Fibroblast of mammary gland (primary cell): Measurements from ENCODE around the gene FCER2.

ENCODE experiments used
- DNase-seq: peaks from one replicate; pipeline ENCODE4 v3.0.0-alpha.2; 2010; ENCODE audit warnings: low read depth
- H3K4me3 ChIP-seq: 2 replicates; pipeline ENCODE4 v1.5.1; 2011; ENCODE audit warnings: low read depth, mild to moderate bottlenecking, low read length, moderate library complexity; ENCODE audit not compliant: control insufficient read depth
- TF ChIP-seq, protein P1 (sequence below): conservative IDR thresholded peaks from 2 replicates; pipeline ENCODE4 v1.5.1; 2011; ENCODE audit warnings: low read depth, low read length, inconsistent platforms; ENCODE audit not compliant: control insufficient read depth, insufficient read depth

Gene FCER2

DNA sequence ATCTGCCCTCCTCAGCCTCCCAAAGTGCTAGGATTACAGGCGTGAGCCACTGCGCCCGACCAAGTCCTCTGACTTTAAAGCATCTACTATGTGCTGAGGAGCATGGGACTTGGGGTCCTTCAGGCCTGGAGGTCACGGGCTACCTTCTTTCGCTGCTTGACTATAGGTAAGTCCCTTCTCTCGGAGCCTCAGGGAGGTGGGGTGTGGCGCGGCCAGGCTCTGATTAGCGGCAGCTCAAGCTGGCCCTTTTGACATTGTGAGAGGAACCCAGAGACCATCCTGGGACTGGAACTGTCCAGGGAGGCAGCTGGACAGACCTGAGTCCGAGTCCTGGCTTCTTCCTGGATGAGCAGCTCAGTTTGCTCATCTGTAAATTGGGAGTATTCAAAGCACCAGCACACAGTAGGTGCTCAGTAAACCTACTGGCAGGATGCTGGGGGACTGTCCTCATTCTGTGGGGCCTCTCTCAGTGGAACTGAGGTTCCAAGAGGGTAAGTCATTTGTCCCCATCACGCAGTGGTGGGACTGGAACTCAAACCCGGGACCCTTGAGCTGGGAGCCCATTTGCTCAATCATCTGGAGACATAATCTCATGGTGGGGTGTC, 780 bp downstream of the FCER2 start:
- DNase-seq = no peak
- TF ChIP-seq, protein P1, sequence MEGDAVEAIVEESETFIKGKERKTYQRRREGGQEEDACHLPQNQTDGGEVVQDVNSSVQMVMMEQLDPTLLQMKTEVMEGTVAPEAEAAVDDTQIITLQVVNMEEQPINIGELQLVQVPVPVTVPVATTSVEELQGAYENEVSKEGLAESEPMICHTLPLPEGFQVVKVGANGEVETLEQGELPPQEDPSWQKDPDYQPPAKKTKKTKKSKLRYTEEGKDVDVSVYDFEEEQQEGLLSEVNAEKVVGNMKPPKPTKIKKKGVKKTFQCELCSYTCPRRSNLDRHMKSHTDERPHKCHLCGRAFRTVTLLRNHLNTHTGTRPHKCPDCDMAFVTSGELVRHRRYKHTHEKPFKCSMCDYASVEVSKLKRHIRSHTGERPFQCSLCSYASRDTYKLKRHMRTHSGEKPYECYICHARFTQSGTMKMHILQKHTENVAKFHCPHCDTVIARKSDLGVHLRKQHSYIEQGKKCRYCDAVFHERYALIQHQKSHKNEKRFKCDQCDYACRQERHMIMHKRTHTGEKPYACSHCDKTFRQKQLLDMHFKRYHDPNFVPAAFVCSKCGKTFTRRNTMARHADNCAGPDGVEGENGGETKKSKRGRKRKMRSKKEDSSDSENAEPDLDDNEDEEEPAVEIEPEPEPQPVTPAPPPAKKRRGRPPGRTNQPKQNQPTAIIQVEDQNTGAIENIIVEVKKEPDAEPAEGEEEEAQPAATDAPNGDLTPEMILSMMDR = no peak
- H3K4me3 ChIP-seq = no peak overlapping the region

DNA sequence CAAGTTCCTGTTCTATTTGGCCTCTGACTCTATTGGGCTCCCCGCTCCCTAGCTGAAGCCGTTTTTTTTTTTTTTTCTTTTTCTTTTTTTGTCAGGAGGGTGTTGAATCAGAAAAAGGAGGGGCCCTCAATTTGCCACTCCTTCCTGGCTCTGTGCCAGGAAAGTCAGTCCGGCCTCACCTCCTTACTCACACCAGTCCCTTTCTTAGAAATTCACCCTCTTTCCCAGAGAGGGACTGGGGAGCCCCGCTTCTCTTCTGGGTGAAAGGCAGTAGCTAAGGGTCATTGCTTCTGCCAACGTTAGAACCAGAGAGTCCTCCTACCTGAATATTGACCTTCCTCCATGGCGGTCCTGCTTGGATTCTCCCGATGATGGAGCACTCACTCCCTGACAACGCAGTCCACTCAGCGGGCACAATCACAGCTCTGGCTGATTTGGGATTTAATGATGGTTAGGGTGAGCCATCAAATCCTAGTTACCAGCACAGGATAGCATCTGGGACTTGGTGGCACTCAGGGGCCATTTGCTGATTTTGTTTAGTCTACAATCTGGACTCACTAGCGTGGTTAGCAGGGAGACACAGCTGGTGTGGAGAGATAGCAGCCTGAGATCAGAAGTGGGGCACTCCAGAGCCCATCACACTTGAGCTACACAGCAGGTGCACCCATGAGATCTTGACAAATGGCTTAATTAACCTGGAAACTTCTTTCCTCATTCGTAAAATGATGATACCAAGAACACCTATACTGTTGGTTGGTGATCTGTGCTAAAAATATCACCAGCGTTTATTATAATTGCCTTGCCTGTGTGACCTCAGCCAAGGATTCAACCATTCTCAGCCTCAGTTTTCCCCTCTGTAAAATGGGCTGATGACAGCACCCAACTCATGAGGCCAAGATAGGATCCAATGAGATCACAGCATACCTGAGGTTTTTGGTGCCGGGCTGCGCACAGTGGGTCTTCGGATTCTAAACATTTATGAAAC, 2.2 kb downstream of the FCER2 start:
- peak; percentile 29 for DNase-seq
- TF ChIP-seq, protein P1 = no peak
- H3K4me3 ChIP-seq = no peak overlapping the region

DNA sequence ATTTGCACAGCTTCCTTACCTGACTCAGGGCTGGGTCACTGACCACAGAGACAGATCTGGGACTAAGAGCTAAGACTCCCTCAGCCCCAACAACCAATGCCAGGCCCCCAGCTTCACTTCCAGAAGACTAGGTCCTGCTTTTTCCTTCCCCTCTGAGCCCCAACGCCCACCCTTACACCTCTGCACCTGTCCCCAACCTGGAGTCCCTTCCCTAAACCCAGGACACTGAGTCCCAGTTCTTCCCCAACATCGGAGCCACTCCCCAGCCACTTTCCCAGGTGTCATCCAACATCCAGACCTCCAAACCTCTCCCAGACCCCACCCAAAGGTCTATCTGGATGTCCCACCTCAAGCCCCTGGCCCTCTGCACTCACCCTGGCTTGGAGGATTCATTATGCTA, 2.9 kb downstream of the FCER2 start:
- no peak for DNase-seq
- H3K4me3 ChIP-seq = no peak overlapping the region
- TF ChIP-seq, protein P1 = no peak

- TF ChIP-seq, protein P1 = no peak
- H3K4me3 ChIP-seq = no peak overlapping the region
- DNase-seq = no peak
Observed at GRCh38 chr19:7698583-7698982, 3.3 kb downstream of the FCER2 start.

GRCh38 chr19:7697721-7698287, 4.1 kb downstream of the FCER2 start:
- H3K4me3 ChIP-seq = no peak overlapping the region
- TF ChIP-seq, protein P1 = no peak
- no peak for DNase-seq

DNA sequence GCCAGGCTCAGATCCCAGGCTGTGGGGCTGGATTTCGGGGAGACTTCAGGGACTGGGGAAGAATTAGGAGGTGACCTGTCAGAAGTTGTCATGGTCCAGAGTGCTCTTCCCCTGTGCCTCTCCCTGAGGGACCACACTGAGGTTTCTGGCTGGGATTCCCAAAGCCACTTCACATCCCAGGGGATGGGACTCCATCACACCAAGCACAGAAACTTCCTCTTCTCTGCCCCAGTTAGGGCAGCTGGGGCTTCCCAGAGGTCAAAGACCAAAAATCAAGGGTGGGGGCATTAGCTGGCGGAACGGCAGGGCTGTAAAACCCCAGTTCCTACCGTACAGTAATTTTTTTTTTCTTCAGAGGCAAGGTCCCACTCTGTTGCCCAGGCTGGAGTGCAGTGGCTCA, 7.4 kb downstream of the FCER2 start:
- DNase-seq = no peak
- TF ChIP-seq, protein P1 = no peak
- H3K4me3 ChIP-seq = no peak overlapping the region
